ENCODE data around the gene PLCB1.

DNA sequence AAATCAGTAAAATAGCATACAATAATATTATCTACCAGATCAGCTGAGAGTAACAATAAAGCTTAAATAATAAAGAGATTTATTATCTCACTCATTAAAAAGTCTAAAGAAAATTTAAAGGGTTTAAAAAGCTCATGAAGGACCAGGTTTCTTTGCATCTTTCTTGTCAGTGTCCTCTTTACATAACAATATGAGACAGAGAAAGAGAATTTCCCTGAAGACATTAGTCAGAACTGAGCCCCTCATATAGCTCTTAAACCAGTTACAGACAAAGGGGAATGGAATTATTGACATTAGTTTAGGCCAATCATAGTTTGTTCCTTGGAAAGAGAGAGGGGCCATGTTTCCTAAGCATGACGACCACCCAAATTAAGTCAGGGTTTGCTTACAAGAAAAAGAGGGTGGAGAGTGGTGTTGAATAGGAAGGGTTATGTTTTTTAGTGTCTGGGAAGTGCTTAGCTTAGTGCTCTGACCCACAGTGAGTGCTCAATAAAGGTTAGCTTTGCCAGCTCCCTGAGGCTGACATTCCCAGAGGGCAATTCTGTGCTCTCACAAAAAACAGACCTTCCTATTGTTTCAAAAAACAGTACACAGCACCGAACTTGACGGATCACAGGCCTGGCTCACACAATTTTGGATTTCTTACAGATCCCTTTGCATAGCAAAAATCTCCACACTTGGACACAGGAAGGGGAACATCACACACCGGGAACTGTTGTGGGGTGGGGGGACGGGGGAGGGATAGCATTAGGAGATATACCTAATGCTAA, 3.6 kb upstream of the PLCB1 start:
- no peak for TF ChIP-seq EZH2 (IDR thresholded peaks at IDR 0.05; ENCODE audit: insufficient read depth, low read length)
- TF ChIP-seq, protein P1, sequence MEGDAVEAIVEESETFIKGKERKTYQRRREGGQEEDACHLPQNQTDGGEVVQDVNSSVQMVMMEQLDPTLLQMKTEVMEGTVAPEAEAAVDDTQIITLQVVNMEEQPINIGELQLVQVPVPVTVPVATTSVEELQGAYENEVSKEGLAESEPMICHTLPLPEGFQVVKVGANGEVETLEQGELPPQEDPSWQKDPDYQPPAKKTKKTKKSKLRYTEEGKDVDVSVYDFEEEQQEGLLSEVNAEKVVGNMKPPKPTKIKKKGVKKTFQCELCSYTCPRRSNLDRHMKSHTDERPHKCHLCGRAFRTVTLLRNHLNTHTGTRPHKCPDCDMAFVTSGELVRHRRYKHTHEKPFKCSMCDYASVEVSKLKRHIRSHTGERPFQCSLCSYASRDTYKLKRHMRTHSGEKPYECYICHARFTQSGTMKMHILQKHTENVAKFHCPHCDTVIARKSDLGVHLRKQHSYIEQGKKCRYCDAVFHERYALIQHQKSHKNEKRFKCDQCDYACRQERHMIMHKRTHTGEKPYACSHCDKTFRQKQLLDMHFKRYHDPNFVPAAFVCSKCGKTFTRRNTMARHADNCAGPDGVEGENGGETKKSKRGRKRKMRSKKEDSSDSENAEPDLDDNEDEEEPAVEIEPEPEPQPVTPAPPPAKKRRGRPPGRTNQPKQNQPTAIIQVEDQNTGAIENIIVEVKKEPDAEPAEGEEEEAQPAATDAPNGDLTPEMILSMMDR (IDR thresholded peaks at IDR 0.05; ENCODE audit: insufficient read depth, low read depth, low read length), result no peak

All from astrocyte (in vitro differentiated cells and primary cell).